GM18499 (cell line): ENCODE measurements around the gene HOXD4.

Experiments
- ATAC-seq: cut with Tn5 transposase; IDR thresholded peaks from one replicate; pipeline ENCODE4 v1.9.1; 2021; ENCODE audit warnings: moderate number of reproducible peaks; ENCODE audit not compliant: insufficient read depth, unreplicated experiment

The HOXD4 gene

GRCh38 chr2:176138526-176138922 is 12.8 kb upstream of the HOXD4 start:
- ATAC-seq = no peak

- ATAC-seq = no peak
Measured at GRCh38 chr2:176138923-176139660, 12.3 kb upstream of the HOXD4 start.

GRCh38 chr2:176139661-176140512 is 11.5 kb upstream of the HOXD4 start:
- no peak for ATAC-seq

- no peak for ATAC-seq
Measured at GRCh38 chr2:176140513-176141317, 10.6 kb upstream of the HOXD4 start.

- no peak for ATAC-seq
Measured at GRCh38 chr2:176142281-176142680, 9.1 kb upstream of the HOXD4 start.

GRCh38 chr2:176145085-176145969 is 6.0 kb upstream of the HOXD4 start:
- no peak for ATAC-seq

GRCh38 chr2:176146101-176146500 is 5.2 kb upstream of the HOXD4 start:
- no peak for ATAC-seq

- ATAC-seq = no peak
Measured at GRCh38 chr2:176146645-176147044, 4.7 kb upstream of the HOXD4 start.

GRCh38 chr2:176147210-176147799 is 4.0 kb upstream of the HOXD4 start:
- ATAC-seq = no peak

- ATAC-seq = no peak
Measured at GRCh38 chr2:176147800-176148496, 3.4 kb upstream of the HOXD4 start.

- ATAC-seq = no peak
Measured at GRCh38 chr2:176148751-176149421, 2.5 kb upstream of the HOXD4 start.

GRCh38 chr2:176149481-176149938 is 1.8 kb upstream of the HOXD4 start:
- ATAC-seq = no peak

GRCh38 chr2:176149939-176150583 is 1.3 kb upstream of the HOXD4 start:
- no peak for ATAC-seq

- ATAC-seq = no peak
Measured at GRCh38 chr2:176150584-176151441, 537 bp upstream of the HOXD4 start.

GRCh38 chr2:176152350-176153181 is 1.2 kb downstream of the HOXD4 start:
- ATAC-seq = no peak
